Measurements from ENCODE around the gene D2HGDH.

DNA sequence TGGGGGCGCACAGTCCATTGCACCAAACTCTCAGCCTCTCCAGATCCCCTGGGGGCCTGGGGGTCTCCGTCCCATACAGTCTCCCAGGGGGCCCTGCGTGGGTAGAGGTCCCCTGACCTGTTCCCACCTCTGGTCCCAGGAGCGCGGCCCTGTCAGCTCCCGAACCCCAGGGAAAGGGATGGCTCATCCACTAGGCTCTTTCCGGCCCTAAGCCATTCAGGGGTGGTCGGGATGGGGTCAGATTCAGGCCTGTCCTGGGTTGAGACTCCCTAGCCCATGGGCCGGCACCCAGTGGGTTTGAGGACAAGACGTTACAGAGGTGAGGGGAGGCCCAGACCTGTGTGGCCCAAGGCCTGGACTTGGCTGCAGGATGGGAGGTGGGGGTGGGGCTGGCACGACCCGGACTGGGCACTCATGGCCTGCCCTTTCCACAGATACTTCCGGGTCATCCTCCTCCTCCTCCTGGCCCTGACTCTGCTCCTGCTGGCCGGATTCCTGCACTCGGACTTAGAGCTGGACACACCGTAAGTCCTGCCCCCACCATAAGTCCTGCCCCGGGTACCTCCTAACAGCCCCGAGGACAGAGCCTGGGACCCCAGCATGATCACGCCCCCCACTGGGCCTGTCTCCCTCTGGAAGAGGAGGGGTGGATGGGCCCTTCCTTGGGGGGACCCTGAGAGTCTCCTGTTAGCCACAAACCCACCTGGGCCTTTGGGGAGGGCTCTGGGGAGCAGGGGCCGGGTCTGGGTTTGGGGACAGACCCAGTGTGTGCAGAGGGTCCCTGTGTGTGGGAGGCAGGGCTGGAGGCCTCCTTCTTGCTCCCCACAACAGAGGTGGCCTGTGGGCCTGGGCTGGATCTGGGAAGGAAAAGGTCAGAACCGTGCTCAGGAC lies 64.4 kb downstream of the D2HGDH start:
- no peak for TF ChIP-seq CTCF (IDR thresholded peaks at IDR 0.05)
- no peak for TF ChIP-seq POLR2A (IDR thresholded peaks at IDR 0.05)

All from vagina (tissue), 2 donors.